Activated CD4-positive, alpha-beta T cell treated with anti-CD3 and anti-CD28 coated beads, Interleukin-2, amount 50 U/mL, for 48 hours (primary cell): ENCODE results near the gene EIF5B.

Experiments used
- DNase-seq, 2 experiments: peaks; one replicate each; pipeline ENCODE4 v3.0.0-alpha.2; 2020

The EIF5B gene

GRCh38 chr2:99414566-99414965 lies 77.4 kb downstream of the EIF5B start:
- no peak for DNase-seq

GRCh38 chr2:99417396-99417795 lies 80.2 kb downstream of the EIF5B start:
- DNase-seq: no peak

GRCh38 chr2:99420031-99420430 lies 82.8 kb downstream of the EIF5B start:
- no peak for DNase-seq

GRCh38 chr2:99420751-99421299 lies 83.6 kb downstream of the EIF5B start:
- no peak for DNase-seq

GRCh38 chr2:99421469-99421868 lies 84.3 kb downstream of the EIF5B start:
- no peak for DNase-seq

GRCh38 chr2:99422599-99422998 lies 85.4 kb downstream of the EIF5B start:
- no peak for DNase-seq

GRCh38 chr2:99424371-99424770 lies 87.2 kb downstream of the EIF5B start:
- no peak for DNase-seq

- no peak for DNase-seq
Measured at GRCh38 chr2:99425022-99425421, 87.8 kb downstream of the EIF5B start.

GRCh38 chr2:99430614-99431291 lies 93.6 kb downstream of the EIF5B start:
- DNase-seq: no peak

GRCh38 chr2:99431587-99432275 lies 94.5 kb downstream of the EIF5B start:
- no peak for DNase-seq

GRCh38 chr2:99433340-99433739 lies 96.2 kb downstream of the EIF5B start:
- DNase-seq: no peak

GRCh38 chr2:99436874-99437273 lies 99.7 kb downstream of the EIF5B start:
- DNase-seq: no peak

- DNase-seq: no peak
Measured at GRCh38 chr2:99439971-99440505, 102.8 kb downstream of the EIF5B start.

GRCh38 chr2:99442837-99443236 lies 105.6 kb downstream of the EIF5B start:
- DNase-seq: no peak

- no peak for DNase-seq
Measured at GRCh38 chr2:99444222-99444621, 107.0 kb downstream of the EIF5B start.

GRCh38 chr2:99445065-99445464 lies 107.9 kb downstream of the EIF5B start:
- DNase-seq: no peak

GRCh38 chr2:99448556-99448955 lies 111.4 kb downstream of the EIF5B start:
- DNase-seq: no peak

GRCh38 chr2:99450199-99450598 lies 113.0 kb downstream of the EIF5B start:
- no peak for DNase-seq
